SK-N-DZ (cell line): ENCODE measurements around the gene SCGB1C1.
A peak's percentile ranks its signal among the peaks of the same experiment; 100 is the strongest.

Experiments used
- DNase-seq: peaks from one replicate; pipeline ENCODE4 v3.0.0-alpha.2; 2015; ENCODE audit warnings: low spot score

The SCGB1C1 gene

GRCh38 chr11:205221-206001 is 12.5 kb downstream of the SCGB1C1 start:
- no peak for DNase-seq

- no peak for DNase-seq
These were observed 13.1 kb downstream of the SCGB1C1 start for GRCh38 chr11:206002-206384.

- no peak for DNase-seq
These were observed 13.8 kb downstream of the SCGB1C1 start for GRCh38 chr11:206526-207207.

- peak; percentile 94 for DNase-seq
These were observed 14.5 kb downstream of the SCGB1C1 start, which contains the start of the genes BET1L and RIC8A for GRCh38 chr11:207208-207862. TSS of gene BET1L (minus strand) at chr11:207399. CDS start at chr11:207321, 78 bp downstream. TSS of gene RIC8A (plus strand) at chr11:207708. CDS start at chr11:208855, 1,147 bp downstream.

GRCh38 chr11:207863-208180 is 14.9 kb downstream of the SCGB1C1 start:
- DNase-seq = no peak

GRCh38 chr11:208181-208916 is 15.5 kb downstream of the SCGB1C1 start:
- peak; percentile 48 for DNase-seq

GRCh38 chr11:208917-209260 is 16.0 kb downstream of the SCGB1C1 start:
- no peak for DNase-seq

- DNase-seq = no peak
These were observed 16.6 kb downstream of the SCGB1C1 start for GRCh38 chr11:209275-210121.

GRCh38 chr11:210122-210802 is 17.4 kb downstream of the SCGB1C1 start:
- no peak for DNase-seq

GRCh38 chr11:210803-211180 is 17.9 kb downstream of the SCGB1C1 start:
- DNase-seq = no peak

- no peak for DNase-seq
These were observed 18.4 kb downstream of the SCGB1C1 start for GRCh38 chr11:211295-211694.

- no peak for DNase-seq
These were observed 18.9 kb downstream of the SCGB1C1 start for GRCh38 chr11:211741-212140.

GRCh38 chr11:212150-213100 is 19.5 kb downstream of the SCGB1C1 start:
- no peak for DNase-seq

GRCh38 chr11:213111-213510 is 20.2 kb downstream of the SCGB1C1 start:
- DNase-seq = no peak

GRCh38 chr11:214083-214482 is 21.2 kb downstream of the SCGB1C1 start:
- no peak for DNase-seq

- no peak for DNase-seq
These were observed 22.7 kb downstream of the SCGB1C1 start for GRCh38 chr11:215581-216037.

- no peak for DNase-seq
These were observed 23.4 kb downstream of the SCGB1C1 start for GRCh38 chr11:216081-216974.

- no peak for DNase-seq
These were observed 24.8 kb downstream of the SCGB1C1 start for GRCh38 chr11:217704-218103.
